AG10803 (cell line): ENCODE measurements around the gene MYO5A.

Experiments used
- DNase-seq: peaks from one replicate; pipeline ENCODE4 v3.0.0; 2010; ENCODE audit warnings: low read depth
- H3K4me3 ChIP-seq: 2 replicates; pipeline ENCODE4 v1.5.1; 2011; ENCODE audit warnings: mild to moderate bottlenecking, low read length, control low read depth
- TF ChIP-seq, protein P1 (sequence below): conservative IDR thresholded peaks from 2 replicates; pipeline ENCODE4 v1.5.1; 2011; ENCODE audit warnings: mild to moderate bottlenecking, low read length, control low read depth, inconsistent platforms

The MYO5A gene

DNA sequence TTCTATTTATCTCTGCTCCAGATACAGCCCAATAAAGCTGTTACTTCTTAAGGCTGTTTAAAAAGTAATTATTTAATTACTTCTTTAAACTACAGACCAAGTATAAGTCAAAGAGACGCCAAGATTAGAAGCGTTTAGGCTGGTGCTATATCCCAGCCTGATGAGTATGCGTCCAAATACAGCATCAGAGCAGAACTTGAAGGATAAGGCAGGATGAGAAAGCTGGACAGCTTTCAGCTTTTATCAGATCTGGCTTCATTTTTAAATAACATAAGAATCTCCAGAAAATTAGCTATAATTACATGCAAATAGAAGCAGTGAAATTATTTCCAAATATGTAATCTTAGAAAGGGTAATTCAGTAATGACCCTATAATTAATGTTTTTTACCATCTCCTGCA is 122.8 kb downstream of the MYO5A start:
- TF ChIP-seq, protein P1, sequence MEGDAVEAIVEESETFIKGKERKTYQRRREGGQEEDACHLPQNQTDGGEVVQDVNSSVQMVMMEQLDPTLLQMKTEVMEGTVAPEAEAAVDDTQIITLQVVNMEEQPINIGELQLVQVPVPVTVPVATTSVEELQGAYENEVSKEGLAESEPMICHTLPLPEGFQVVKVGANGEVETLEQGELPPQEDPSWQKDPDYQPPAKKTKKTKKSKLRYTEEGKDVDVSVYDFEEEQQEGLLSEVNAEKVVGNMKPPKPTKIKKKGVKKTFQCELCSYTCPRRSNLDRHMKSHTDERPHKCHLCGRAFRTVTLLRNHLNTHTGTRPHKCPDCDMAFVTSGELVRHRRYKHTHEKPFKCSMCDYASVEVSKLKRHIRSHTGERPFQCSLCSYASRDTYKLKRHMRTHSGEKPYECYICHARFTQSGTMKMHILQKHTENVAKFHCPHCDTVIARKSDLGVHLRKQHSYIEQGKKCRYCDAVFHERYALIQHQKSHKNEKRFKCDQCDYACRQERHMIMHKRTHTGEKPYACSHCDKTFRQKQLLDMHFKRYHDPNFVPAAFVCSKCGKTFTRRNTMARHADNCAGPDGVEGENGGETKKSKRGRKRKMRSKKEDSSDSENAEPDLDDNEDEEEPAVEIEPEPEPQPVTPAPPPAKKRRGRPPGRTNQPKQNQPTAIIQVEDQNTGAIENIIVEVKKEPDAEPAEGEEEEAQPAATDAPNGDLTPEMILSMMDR = no peak

DNA sequence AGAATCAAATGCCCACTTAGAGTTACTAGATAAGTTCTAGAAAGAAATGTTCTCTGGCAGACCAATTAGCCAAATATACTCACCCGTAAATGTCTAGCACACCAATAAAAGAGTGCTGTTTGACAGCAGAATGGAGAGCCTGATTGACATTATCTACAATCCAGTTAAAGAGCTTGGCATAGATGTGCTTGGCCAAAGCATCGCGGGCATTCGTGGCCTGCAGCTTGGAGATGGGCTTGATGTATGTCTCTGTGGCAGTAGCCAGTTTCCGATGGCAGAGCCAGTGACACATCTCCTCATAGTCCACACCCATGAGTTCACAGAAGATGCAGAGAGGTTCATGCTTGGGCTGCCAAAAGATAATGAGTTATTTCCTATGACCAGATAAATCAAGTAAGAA is 131.6 kb downstream of the MYO5A start:
- no peak overlapping the region for H3K4me3 ChIP-seq

More for the DNA sequence above, 122.8 kb downstream of the MYO5A start:
- no peak for DNase-seq
- H3K4me3 ChIP-seq = no peak overlapping the region

DNA sequence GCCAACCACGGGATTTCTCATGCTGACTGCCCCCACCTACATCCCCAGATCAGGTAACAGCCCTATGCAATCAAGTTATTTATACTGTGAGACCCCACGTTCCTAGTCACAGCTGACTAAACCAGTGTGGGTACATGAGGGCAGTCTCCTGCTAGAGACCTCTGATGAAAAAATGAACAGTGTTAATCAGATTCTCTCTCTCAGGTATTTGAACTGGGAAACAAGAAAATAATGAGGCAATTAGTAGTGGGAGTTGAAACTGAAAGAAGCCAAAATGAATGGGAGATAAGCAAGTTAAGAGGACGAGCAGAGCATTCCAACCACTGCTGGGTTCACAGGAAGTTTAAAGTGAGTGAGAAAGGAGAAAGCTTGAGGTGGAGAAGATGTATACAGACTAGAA is 134.6 kb downstream of the MYO5A start:
- TF ChIP-seq, protein P1 = no peak
- DNase-seq = no peak
- no peak overlapping the region for H3K4me3 ChIP-seq

More for the DNA sequence above, 131.6 kb downstream of the MYO5A start:
- no peak for DNase-seq
- TF ChIP-seq, protein P1 = no peak

DNA sequence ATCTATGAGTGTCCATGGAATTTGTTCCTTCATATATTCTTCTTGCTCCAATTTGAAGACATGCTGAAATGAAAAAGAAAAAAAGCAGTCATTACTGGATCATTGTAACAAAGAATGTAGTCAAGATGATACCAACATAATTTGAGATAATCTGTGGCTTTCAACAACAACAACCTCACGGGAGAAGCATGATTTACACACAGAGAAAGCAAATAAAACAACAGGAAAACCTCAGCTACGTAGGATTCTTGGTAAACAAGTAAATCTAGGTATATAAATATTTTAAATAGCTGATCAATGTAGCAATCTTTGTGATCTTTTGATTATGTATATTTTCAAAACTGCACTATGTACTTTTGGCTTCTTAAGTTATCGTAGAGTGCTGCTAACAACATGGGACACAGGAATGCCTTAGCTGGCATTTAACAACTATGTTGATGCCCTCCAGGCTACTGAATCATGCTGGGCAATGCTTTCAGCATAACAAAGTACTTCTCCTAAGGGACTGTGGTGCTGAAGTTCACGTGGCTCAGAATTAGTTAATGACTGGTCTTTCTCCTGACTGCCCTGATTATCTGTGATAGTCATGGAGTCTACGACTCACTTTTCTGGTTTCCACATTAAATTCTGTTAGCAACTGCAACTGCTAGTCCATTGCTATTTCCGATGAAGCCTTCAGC is 136.5 kb downstream of the MYO5A start:
- TF ChIP-seq, protein P1 = no peak
- no peak overlapping the region for H3K4me3 ChIP-seq
- DNase-seq = peak; percentile 49

DNA sequence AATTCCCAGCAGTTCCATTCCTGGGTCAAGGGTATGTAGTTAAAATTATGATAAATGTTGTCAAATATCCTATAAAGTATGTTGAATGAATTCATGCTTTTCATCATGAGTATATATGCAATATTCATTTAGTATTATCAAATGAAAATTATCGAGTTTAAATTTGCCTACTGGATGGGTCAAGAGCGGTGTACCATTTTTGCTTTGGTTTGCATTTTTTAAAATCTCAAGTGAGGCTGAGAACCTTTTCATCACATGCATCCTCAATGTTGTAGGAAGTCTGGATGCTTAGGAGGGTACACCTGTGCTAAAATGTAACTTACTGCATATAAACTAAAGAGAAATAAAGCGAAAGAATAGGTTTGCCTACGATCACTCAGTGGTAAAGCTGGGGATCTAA is 137.6 kb downstream of the MYO5A start:
- TF ChIP-seq, protein P1 = no peak
- DNase-seq = no peak
- no peak overlapping the region for H3K4me3 ChIP-seq

DNA sequence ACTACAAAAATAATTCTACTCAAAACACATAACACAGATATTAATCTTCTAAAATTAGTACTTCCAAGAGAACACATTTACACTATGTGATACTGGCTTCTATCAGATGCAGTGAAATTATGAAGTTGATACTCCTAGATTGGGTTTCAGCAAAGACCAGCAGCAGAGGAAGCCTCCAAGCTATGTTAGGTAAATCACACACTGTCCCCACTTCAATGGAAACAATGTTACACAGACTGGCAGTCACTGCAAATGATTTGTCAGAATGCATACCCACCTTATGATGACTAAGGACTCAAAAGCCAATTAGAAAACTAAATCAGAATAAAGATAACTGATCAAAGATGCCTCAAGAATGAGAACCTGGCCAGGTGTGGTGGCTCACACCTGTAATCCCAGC is 143.0 kb downstream of the MYO5A start:
- H3K4me3 ChIP-seq = no peak overlapping the region
- TF ChIP-seq, protein P1 = no peak
- DNase-seq = no peak

DNA sequence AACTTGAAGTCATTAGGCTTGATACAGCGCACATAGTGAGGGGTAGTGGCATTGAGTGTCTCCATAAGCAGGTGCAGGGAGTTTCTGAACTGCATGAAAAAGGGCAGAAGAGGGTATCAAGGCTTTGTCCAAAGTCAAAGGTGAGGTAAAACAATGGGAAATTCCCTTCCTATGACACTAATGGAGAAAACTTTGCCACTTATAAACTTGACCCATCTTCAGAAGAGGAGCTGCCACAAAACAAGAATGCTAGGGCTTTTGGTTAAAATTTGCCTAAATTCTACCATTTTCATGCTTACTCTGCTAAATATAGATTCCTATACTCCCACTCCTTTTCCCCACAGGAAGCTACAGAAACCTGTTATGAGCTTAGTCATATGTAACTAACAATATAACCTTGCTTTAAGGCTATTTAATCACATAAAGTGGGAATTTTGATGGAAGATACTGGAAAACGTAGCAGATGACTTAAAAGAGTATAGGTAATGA is 145.5 kb downstream of the MYO5A start:
- no peak for DNase-seq
- TF ChIP-seq, protein P1 = no peak
- no peak overlapping the region for H3K4me3 ChIP-seq
